Amniotic epithelial cell (primary cell): ENCODE data around the gene HNRNPAB.
"Not testable (repeated sequence)": the region's sequence is repeated elsewhere in the genome, so short reads cannot be mapped to it uniquely, and the experiment has no call there.

Source experiments
- DNase-seq: peaks from one replicate; pipeline ENCODE4 v3.0.0-alpha.2; 2010; ENCODE audit warnings: low read depth

The HNRNPAB gene

DNA sequence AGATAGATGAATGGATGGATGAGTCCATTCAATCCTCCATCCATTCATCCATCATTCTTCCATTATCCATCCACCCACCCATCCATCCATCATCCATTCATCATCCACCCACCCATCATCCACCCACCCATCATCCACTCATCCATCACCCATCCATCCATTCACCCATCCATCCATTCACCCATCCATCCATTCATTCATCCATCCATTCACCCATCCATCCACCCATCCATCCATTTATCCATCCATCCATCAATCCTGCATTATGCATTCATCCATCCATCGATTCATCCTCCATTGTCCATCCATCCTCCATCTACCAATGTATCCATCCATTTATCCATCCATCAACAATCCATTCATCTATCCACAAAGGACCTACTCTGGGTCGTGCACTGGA is 41.1 kb downstream of the HNRNPAB start:
- DNase-seq: no peak

GRCh38 chr5:178246624-178247279 is 42.4 kb downstream of the HNRNPAB start:
- DNase-seq: no peak

DNA sequence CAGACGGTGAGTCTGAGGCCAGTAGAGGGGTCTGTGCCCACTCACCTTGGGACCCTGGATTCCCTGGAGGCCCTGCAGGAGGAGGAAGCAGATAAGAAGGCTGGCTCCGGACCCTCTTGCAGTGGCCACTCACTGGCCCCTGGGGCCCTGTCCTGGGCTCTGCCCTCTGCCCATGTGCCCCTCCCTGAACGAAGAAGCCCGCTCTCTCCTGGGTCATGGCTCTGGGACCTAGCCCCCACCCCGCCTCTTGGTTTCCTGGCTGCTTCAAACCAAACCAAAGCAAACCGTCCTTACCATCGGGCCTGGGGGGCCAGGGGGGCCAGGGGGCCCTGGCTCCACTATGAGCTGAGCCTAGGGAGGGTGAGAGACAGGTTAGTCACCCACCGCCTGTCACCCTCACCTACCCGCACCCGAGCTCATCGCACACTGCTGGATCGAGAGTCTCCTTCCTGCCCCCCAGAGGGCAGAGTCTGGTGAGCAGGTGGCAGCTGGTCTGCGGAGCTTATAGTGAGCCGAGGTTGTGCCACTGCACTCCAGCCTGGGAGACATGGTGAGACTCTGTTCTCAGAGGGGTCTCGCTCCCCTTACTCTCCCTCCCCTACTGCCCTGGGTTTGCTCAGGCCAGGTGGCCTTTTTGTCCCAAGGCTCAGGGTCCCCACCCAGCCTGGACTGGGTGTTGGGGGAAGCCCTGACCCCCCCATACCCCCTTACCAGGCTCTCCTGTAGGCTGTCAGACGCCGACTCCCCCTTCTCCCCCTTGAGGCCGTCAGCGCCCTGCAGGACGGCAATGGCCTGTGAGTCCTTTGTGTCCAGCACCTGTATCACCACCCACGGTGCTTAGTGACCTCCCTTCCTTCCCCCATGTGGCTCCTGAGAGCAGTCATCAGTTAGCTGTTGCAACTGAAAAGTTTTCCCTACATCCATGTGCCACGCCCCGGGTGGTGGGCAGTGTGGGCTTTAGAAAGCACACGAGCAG is 43.4 kb downstream of the HNRNPAB start:
- DNase-seq: no peak

DNA sequence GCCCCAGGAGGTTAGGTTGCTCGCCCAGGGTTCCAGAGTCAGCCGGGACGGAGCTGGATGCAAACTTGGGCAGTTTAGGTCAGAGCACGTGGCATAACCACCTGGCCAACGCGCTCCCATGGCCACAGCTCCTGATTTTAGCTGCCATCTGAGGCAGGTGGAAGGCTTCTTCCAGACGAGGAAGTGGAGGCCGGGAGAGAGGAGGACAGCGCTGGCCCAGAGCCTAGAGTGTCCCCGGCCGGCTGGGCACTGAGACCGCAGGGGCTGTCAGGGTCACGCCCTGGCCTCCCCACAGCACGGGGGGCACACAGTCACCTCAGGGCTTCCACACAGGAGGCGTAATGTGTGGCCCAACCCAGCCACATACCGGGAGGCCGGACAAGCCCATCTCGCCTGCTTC is 44.4 kb downstream of the HNRNPAB start:
- no peak for DNase-seq

GRCh38 chr5:178249191-178249989 is 45.1 kb downstream of the HNRNPAB start:
- DNase-seq: peak; percentile 56

GRCh38 chr5:178250263-178250662 is 45.9 kb downstream of the HNRNPAB start:
- no peak for DNase-seq

- DNase-seq: no peak
These were observed 47.9 kb downstream of the HNRNPAB start for GRCh38 chr5:178252258-178252657.

DNA sequence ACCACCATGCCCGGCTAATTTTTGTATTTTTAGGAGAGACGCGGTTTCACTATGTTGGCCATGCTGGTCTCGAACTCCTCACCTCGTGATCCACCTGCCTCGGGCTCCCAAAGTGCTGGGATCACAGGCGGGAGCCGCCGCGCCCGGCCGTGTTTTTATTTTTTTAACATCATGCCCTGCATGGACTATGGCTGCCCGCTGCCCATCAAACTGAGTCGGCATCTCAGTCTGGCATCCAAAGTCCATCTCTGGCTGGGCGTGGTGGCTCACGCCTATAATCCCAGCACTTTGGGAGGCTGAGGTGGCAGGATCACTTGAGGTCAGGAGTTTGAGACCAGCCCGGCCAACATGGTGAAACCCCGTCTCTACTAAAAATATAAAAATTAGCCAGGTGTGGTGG is 49.3 kb downstream of the HNRNPAB start:
- not testable (repeated sequence) for DNase-seq

- DNase-seq: no peak
These were observed 52.4 kb downstream of the HNRNPAB start for GRCh38 chr5:178256746-178257145.

DNA sequence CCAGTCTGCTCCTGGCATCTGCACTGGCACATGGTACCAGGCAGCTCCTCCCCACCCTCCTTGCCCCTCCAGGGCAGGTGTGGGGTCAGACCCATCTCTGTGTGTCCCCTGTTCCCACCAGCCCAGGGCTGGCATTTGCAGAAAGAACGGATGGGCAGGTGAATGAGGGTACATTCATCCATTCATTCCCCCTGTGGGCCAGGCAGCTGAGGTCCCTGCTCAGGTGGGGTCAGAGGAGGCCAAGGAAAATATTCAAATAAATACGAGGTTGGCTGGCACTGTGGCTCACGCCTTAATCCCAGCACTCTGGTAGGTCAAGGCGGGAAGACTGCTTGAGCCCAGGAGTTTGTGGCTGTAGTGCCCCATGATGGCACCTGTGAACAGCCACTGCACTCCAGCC is 53.3 kb downstream of the HNRNPAB start:
- no peak for DNase-seq

GRCh38 chr5:178259623-178260536 is 55.5 kb downstream of the HNRNPAB start:
- no peak for DNase-seq
